Measurements from ENCODE around the gene PXMP4.
"Not testable (repeated sequence)": the region's sequence is repeated elsewhere in the genome, so short reads cannot be mapped to it uniquely, and the experiment has no call there.

The PXMP4 gene

GRCh38 chr20:33702861-33703260, 17.2 kb downstream of the PXMP4 start:
- Histone ChIP-seq H2AK5ac (ENCODE audit: low read length) (no peak overlapping the region), H3K79me1 (ENCODE audit: low read length) (no peaks in the 10 kb centered on the region), H4K91ac (ENCODE audit: low read depth, low read length) (no peak overlapping the region), H3K4me3 (ENCODE audit: low read depth, low read length) (no peak overlapping the region), H3K27me3 (ENCODE audit: insufficient read depth, low read length) (no peaks in the 10 kb centered on the region), H3K36me3 (ENCODE audit: control insufficient read depth in 1 of 2, insufficient read depth in 2 of 2, low read length in 2 of 2) (no peaks in the 10 kb centered on the region), H3K4me2 (ENCODE audit: low read length) (no peak overlapping the region), H3K4me1 (ENCODE audit: control insufficient read depth in 1 of 2, insufficient read depth in 2 of 2, low read length in 2 of 2) (peaks cover 0 to 2% of the 10 kb centered on the region in 2 experiments), H3K23ac (ENCODE audit: low read length) (no peak overlapping the region), H3K9ac (ENCODE audit: low read length) (no peak overlapping the region), H3K9me3 (ENCODE audit: insufficient read depth, low read depth, low read length) (peaks cover 12% of the 10 kb centered on the region), H4K12ac (ENCODE audit: low read depth, low read length) (no peak overlapping the region), H3K18ac (ENCODE audit: low read length) (no peak overlapping the region), H3K4ac (ENCODE audit: low read depth, low read length) (no peak overlapping the region), H2BK12ac (ENCODE audit: low read length) (no peak overlapping the region), H2AFZ (ENCODE audit: insufficient read depth, low read length, poor library complexity) (no peak overlapping the region), H2BK120ac (ENCODE audit: insufficient read depth, low read length, poor library complexity) (no peak overlapping the region), H3K79me2 (ENCODE audit: control insufficient read depth, insufficient read depth, low read length, poor library complexity) (no peaks in the 10 kb centered on the region), H3K14ac (ENCODE audit: low read length) (no peak overlapping the region), H3K27ac (ENCODE audit: low read depth, low read length) (no peak overlapping the region), H2BK5ac (ENCODE audit: low read depth, low read length, poor library complexity) (no peak overlapping the region), H4K8ac (ENCODE audit: low read depth, low read length) (no peak overlapping the region)
- DNase-seq, result no peak
- no CpG with 5 or more reads among the region's 5 CpGs for WGBS (ENCODE audit: extremely low coverage, insufficient coverage, insufficient read length)

DNA sequence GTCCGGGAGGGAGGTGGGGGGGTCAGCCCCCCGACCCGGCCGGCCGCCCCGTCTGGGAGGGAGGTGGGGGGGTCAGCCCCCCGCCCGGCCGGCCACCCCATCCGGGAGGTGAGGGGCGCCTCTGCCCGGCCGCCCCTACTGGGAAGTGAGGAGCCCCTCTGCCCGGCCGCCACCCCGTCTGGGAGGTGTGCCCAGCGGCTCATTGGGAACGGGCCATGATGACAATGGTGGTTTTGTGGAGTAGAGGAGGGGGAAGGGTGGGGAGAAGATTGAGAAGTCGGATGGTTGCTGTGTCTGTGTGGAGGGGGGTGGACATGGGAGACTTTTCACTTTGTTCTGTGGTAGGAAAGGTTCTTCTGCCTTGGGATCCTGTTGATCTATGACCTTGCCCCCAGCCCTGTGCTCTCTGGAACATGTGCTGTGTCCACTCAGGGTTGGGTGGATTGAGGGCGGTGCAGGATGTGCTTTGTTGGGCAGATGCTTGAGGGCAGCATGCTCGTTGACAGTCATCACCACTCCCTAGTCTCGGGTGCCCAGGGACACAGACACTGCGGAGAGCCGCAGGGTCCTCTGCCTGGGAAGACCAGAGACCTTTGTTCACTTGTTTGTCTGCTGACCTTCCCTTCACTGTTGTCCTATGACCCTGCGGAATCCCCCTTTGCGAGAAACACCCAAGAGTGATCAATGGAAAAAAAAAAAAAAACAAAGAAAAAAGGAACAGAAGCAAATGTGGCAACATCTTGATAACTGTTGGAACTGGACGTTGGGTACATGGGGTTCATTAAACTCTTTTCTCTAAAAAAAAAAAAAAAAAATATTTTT, 18.3 kb downstream of the PXMP4 start:
- Histone ChIP-seq H3K27me3 (ENCODE audit: insufficient read depth, low read length) (no peaks in the 10 kb centered on the region), H3K4me3 (ENCODE audit: low read depth, low read length) (no peak overlapping the region), H3K4me1 (ENCODE audit: control insufficient read depth in 1 of 2, insufficient read depth in 2 of 2, low read length in 2 of 2) (peaks cover 0 to 2% of the 10 kb centered on the region in 2 experiments), H4K12ac (ENCODE audit: low read depth, low read length) (no peak overlapping the region), H4K8ac (ENCODE audit: low read depth, low read length) (no peak overlapping the region), H3K14ac (ENCODE audit: low read length) (no peak overlapping the region), H2BK12ac (ENCODE audit: low read length) (no peak overlapping the region), H3K9me3 (ENCODE audit: insufficient read depth, low read depth, low read length) (peaks cover 12% of the 10 kb centered on the region), H2BK120ac (ENCODE audit: insufficient read depth, low read length, poor library complexity) (no peak overlapping the region), H3K4ac (ENCODE audit: low read depth, low read length) (no peak overlapping the region), H3K23ac (ENCODE audit: low read length) (no peak overlapping the region), H3K36me3 (ENCODE audit: control insufficient read depth in 1 of 2, insufficient read depth in 2 of 2, low read length in 2 of 2) (no peaks in the 10 kb centered on the region), H3K9ac (ENCODE audit: low read length) (no peak overlapping the region), H3K4me2 (ENCODE audit: low read length) (no peak overlapping the region), H3K27ac (ENCODE audit: low read depth, low read length) (no peak overlapping the region), H4K91ac (ENCODE audit: low read depth, low read length) (no peak overlapping the region), H3K18ac (ENCODE audit: low read length) (no peak overlapping the region), H3K79me2 (ENCODE audit: control insufficient read depth, insufficient read depth, low read length, poor library complexity) (no peaks in the 10 kb centered on the region), H3K79me1 (ENCODE audit: low read length) (no peaks in the 10 kb centered on the region), H2AFZ (ENCODE audit: insufficient read depth, low read length, poor library complexity) (no peak overlapping the region), H2AK5ac (ENCODE audit: low read length) (no peak overlapping the region), H2BK5ac (ENCODE audit: low read depth, low read length, poor library complexity) (no peak overlapping the region)
- DNase-seq, result no peak
- WGBS (ENCODE audit: extremely low coverage, insufficient coverage, insufficient read length), result no CpG with 5 or more reads among the region's 27 CpGs

DNA sequence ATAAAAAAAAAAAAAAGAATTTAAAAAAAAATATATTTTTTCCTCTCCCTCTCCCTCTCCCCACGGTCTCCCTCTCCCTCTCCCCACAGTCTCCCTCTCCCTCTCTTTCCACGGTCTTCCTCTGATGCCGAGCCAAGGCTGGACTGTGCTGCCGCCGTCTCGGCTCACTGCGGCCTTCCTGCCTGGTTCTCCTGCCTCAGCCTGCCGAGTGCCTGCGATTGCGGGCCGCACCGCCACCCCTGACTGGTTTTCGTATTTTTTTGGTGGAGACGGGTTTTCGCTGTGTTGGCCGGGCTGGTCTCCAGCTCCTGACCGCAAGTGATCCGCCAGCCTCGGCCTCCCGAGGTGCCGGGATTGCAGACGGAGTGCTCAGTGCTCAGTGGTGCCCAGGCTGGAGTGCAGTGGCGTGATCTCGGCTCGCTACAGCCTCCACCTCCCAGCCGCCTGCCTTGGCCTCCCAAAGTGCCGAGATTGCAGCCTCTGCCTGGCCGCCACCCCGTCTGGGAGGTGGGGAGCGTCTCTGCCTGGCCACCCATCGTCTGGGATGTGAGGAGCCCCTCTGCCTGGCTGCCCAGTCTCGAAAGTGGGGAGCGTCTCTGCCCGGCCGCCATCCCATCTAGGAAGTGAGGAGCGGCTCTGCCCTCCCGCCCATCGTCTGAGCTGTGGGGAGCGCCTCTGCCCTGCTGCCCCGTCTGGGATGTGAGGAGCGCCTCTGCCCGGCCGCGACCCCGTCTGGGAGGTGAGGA, 19.2 kb downstream of the PXMP4 start:
- H2BK5ac ChIP-seq (ENCODE audit: low read depth, low read length, poor library complexity); H4K8ac ChIP-seq (ENCODE audit: low read depth, low read length); H3K18ac ChIP-seq (ENCODE audit: low read length); H4K91ac ChIP-seq (ENCODE audit: low read depth, low read length); H4K12ac ChIP-seq (ENCODE audit: low read depth, low read length); H3K79me1 ChIP-seq (ENCODE audit: low read length); DNase-seq; H2AK5ac ChIP-seq (ENCODE audit: low read length); H3K27ac ChIP-seq (ENCODE audit: low read depth, low read length); H3K14ac ChIP-seq (ENCODE audit: low read length); H3K79me2 ChIP-seq (ENCODE audit: control insufficient read depth, insufficient read depth, low read length, poor library complexity); H2BK12ac ChIP-seq (ENCODE audit: low read length); H3K4ac ChIP-seq (ENCODE audit: low read depth, low read length); H3K4me3 ChIP-seq (ENCODE audit: low read depth, low read length); H2BK120ac ChIP-seq (ENCODE audit: insufficient read depth, low read length, poor library complexity); H3K36me3 ChIP-seq (ENCODE audit: control insufficient read depth in 1 of 2, insufficient read depth in 2 of 2, low read length in 2 of 2); H2AFZ ChIP-seq (ENCODE audit: insufficient read depth, low read length, poor library complexity); H3K4me1 ChIP-seq (ENCODE audit: control insufficient read depth in 1 of 2, insufficient read depth in 2 of 2, low read length in 2 of 2); H3K27me3 ChIP-seq (ENCODE audit: insufficient read depth, low read length); H3K9ac ChIP-seq (ENCODE audit: low read length); H3K4me2 ChIP-seq (ENCODE audit: low read length); H3K23ac ChIP-seq (ENCODE audit: low read length): not testable (repeated sequence)
- 100% methylated on average over 1 of the region's 45 CpGs for WGBS (ENCODE audit: extremely low coverage, insufficient coverage, insufficient read length)
- H3K9me3 ChIP-seq (ENCODE audit: insufficient read depth, low read depth, low read length), result peaks cover 12% of the 10 kb centered on the region

DNA sequence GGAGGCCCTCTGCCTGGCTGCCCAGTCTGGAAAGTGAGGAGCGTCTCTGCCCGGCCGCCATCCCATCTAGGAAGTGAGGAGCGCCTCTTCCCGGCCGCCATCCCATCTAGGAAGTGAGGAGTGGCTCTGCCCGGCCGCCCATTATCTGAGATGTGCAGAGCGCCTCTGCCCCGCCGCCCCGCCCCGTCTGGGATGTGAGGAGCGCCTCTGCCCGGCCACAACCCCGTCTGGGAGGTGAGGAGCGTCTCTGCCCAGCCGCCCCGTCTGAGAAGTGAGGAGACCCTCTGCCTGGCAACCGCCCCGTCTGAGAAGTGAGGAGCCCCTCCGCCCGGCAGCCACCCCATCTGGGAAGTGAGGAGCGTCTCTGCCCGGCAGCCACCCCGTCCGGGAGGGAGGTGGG, 21.1 kb downstream of the PXMP4 start:
- H3K18ac ChIP-seq (ENCODE audit: low read length); H3K14ac ChIP-seq (ENCODE audit: low read length); H3K79me1 ChIP-seq (ENCODE audit: low read length); H4K12ac ChIP-seq (ENCODE audit: low read depth, low read length); H3K23ac ChIP-seq (ENCODE audit: low read length); H2BK5ac ChIP-seq (ENCODE audit: low read depth, low read length, poor library complexity); H4K91ac ChIP-seq (ENCODE audit: low read depth, low read length); H3K79me2 ChIP-seq (ENCODE audit: control insufficient read depth, insufficient read depth, low read length, poor library complexity); H2BK120ac ChIP-seq (ENCODE audit: insufficient read depth, low read length, poor library complexity); H3K9ac ChIP-seq (ENCODE audit: low read length); H3K27ac ChIP-seq (ENCODE audit: low read depth, low read length); H4K8ac ChIP-seq (ENCODE audit: low read depth, low read length); H3K4me2 ChIP-seq (ENCODE audit: low read length); H2BK12ac ChIP-seq (ENCODE audit: low read length); H3K4ac ChIP-seq (ENCODE audit: low read depth, low read length); DNase-seq; H3K27me3 ChIP-seq (ENCODE audit: insufficient read depth, low read length); H3K36me3 ChIP-seq (ENCODE audit: control insufficient read depth in 1 of 2, insufficient read depth in 2 of 2, low read length in 2 of 2); H3K4me1 ChIP-seq (ENCODE audit: control insufficient read depth in 1 of 2, insufficient read depth in 2 of 2, low read length in 2 of 2); H2AK5ac ChIP-seq (ENCODE audit: low read length); H3K4me3 ChIP-seq (ENCODE audit: low read depth, low read length); H2AFZ ChIP-seq (ENCODE audit: insufficient read depth, low read length, poor library complexity): not testable (repeated sequence)
- peaks cover 12% of the 10 kb centered on the region for H3K9me3 ChIP-seq (ENCODE audit: insufficient read depth, low read depth, low read length)
- no CpG with 5 or more reads among the region's 27 CpGs for WGBS (ENCODE audit: extremely low coverage, insufficient coverage, insufficient read length)
